NCI-H1048 (cell line): ENCODE data around the gene ANKRD10.

Experiments used
- DNase-seq: peaks from one replicate; lab custom pipeline; 2025; lab: John Stamatoyannopoulos, UW

Gene ANKRD10

DNA sequence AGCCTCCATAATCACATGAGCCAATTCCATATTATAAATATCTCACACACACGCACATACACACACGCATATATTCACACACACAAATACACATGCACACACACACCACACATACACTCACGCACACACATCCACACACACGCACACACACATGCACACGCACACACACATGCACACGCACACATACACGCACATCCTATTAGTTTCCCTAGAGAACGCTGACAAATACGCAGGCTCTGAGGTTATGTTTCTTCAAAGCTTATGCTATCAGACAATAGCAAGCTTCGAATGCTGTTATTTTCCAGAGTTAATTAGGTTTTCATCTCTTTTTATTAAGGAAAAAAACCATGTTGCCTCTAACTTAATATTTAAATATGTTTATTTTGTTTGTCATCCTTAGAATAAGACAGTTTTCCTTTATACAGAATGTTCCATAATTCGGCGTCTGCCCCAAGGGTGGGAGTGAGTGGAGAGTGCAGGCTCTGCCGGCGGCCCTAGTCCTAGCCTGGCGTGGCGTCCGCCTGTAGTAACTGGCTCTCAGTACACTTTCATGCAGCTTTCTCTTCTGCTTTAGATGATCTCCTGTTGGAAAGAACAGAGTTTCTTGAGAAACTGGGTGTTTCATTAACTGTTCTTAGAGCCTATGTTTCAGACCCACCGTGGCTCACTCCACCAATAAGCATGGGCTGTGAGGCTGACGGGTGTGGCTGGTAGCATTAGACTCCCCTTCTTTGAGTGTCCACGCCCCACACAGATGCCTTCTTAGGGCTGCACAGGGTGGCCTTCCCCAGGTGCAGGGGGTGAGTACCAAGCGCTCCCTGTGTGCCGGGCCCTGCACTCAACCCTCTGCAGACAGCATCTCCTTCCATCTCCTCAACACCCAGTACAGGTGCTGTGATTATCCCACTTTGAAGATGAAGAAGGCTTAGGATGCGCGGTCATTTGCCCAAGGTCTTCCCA is 30.4 kb upstream of the ANKRD10 start:
- DNase-seq: no peak

DNA sequence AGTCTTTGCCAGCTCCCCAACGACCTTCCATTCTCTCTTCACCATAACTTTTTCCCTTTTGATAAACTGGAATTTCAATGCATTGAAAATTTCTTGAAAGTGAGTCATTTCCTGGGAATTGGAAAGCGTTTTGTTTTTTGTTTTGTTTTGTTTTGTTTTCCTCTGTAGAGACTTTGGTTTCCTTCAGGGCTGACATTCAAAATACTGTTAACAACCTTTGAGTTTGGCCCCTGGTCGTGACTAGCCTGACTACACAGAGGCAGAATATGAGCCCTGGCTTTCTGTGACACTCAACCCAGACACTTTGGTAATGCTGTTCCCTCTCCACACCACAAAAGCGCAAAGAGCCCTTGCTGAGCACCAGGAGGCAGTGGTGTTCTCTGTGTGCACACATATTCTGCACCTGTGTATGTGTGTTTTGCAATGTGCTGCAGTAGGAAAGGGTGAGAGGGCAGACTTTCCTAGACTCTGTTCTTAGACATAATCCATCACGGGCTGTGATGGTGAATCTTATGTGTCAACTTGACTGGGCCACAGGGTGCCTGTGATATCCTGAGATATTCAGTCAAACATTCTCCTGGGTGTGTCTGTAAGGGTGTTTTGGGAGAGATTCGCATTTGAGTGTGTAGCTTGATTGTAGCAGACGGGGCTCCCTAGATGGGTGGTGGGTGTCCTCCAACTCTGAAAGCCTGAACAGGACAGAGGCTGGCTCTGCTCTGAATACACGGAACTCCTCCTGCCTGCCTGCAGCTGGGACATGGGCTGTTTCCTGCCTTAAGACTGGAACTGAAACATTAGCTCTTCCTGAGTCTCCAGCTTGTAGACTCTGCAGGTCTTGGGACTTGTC is 29.5 kb upstream of the ANKRD10 start:
- DNase-seq: no peak

- no peak for DNase-seq
Observed at GRCh38 chr13:110942248-110942981, 27.5 kb upstream of the ANKRD10 start.

DNA sequence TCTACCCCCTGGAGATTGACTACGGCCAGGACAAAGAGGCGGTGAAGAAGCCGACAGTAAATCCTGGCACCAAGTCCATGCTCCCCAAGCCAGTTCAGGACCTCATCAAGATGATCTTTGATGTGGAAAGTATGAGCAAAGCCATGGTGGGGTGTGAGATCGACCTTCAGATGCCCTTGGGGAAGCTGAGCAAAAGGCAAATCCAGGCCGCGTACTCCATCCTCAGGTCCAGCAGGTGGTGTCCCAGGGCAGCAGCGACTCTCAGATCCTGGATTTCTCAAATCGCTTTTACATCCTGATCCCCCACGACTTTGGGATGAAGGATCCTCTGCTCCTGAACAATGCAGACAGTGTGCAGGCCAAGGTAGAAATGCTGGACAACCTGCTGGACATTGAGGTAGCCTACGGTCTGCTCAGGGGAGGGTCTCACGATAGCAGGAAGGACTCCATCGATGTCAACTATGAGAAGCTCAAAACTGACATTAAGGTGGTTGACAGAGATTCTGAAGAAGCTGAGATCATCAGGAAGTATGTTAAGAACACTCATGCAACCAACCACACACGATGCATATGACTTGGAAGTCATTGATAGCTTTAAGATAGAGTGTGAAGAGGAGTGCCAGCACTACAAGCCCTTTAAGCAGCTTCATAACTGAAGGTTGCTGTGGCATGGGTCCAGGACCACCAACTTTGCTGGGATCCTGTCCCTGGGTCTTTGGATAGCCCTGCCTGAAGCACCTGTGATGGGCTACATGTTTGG is 24.0 kb upstream of the ANKRD10 start:
- DNase-seq: no peak

- no peak for DNase-seq
Observed at GRCh38 chr13:110937511-110938285, 22.8 kb upstream of the ANKRD10 start.

DNA sequence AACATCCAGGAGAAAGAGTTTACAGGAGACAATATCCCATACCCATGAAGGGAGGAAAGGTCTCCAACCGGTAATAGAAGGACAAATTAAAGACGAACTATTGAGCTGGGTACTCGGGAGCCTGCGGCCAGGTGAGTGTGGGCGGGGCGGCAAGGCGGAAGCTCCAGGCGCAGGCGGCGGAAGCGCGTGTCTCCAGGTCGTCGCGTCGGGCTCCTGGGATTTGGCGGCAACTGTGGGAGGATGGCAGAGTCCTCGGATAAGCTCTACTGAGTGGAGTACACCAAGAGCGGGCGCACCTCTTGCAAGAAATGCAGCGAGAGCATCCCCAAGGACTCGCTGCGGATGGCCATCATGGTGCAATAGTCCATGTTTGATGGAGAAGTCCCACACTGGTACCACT is 21.6 kb upstream of the ANKRD10 start:
- no peak for DNase-seq

GRCh38 chr13:110932588-110932987 is 17.7 kb upstream of the ANKRD10 start:
- DNase-seq: no peak

DNA sequence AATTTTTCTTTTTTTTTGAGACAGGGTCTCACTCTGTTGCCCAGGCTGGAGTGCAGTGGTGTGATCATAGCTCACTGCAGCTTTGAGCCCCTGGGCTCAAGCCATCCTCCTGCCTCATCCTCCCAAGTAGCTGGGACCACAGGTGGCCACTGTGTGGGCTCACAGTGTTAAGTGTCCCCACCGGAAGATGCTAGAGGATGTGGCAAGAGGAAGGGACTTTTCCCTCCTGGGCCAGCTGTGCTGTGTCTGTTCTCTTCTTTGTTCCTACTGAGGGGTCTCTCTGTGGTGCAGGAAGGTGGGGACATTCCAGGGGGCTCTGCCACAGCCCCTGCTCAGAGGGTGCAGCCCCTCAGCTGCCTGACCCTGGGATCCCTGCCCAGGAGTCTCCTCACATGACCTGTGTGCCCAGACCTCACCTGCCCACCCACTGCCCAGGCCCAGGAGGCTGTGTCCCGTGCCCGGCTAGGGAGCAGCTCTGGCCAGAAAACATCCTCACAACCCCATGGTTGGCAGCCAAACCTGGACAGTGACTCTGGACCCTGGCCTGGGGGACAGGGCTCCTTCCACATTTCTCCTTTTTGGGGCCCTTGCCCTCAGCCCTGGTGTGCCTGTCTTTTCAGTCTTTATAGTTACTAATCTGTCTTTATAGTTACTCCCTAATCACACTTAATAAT is 14.4 kb upstream of the ANKRD10 start:
- DNase-seq: no peak

- DNase-seq: no peak
Observed at GRCh38 chr13:110925023-110925612, 10.2 kb upstream of the ANKRD10 start.

DNA sequence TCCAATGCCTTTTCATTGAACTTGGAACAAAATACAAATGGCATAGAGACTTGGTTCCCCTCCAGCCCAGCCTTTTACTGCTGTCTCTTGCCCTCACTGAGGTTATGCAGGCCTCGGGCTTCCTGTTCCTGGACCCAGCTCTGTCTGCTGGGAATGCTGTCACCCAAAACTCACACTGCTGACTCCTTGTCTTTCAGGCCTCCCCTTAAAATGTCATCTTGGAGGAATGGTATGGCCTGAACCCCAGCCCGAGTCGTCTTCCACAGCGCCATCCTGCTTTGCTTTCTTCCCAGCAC is 9.7 kb upstream of the ANKRD10 start:
- no peak for DNase-seq

DNA sequence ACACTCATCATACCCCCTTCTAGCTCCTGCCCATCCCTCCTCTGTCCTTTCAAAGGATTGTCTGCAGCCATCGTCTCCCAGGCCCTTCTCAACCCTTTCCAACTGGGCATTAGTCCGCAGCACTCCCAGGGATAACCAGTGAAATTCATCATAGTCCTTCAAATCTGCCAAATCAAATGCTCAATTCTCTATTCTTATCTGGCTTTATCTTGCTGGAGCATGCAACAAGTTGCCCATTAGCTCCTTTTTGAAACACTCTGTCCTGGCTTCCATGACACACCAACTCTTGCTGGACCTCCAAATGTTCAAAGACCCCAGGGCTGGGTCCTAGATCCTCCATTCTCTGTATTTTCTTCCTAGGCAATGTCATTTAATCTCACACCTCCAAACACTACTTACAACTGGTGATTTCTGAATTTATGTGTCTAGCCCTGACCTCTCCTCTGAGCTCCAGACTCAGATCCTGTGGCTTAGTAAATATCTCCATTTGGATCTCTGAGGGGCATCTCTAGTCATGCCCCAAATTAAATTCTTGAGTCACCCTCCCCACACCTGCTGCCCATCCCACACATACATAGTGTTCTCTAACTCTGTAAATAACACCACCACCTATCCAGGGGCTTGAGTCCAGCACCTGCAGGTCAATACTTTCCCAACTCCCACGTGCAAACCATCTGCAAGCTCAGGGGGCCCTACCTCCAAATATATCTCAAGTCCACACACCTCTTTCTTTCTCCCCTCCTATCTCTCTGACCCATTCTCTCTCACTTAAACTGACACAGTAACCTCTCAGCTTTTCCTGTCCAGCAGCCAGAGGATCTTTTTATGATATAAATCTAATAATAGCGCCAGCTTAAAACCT is 9.1 kb upstream of the ANKRD10 start:
- DNase-seq: no peak

DNA sequence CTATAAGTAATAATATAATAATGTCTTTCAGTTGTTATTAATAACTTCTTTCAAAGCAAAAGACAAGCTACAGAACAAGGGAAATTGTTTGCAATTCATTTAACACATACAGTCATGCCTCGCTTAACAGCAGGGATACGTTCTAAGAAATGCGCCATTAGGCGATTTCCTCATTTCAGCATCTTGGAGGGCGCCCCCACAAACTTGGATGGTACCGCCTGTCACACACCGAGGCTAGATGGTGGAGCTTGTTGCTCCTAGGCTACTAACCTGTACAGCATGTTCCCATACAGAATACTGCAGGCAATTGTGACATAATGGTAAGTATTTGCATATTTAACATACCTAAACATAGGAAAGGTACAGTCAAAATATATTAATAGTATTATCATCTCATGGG is 8.2 kb upstream of the ANKRD10 start:
- DNase-seq: no peak

- DNase-seq: no peak
Observed at GRCh38 chr13:110922506-110922905, 7.6 kb upstream of the ANKRD10 start.

DNA sequence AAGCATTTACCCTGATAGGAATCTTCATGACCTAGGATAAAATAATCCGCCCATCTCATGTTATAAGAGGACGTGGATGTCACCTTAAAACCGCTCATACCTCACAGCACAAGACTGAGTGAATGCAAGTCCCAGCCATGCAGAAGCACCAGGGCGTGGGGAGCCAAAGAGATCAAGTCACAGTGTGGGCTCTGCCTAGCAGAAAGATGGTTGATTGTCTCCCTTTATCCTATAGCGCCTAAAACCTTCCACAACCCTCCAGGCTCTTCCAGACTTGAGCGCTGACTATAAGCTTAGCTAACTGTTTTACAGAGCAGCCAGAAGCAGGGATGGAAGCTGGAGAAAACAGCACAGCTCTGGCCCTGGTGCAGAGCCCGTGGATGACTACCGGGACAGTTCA is 6.8 kb upstream of the ANKRD10 start:
- no peak for DNase-seq

DNA sequence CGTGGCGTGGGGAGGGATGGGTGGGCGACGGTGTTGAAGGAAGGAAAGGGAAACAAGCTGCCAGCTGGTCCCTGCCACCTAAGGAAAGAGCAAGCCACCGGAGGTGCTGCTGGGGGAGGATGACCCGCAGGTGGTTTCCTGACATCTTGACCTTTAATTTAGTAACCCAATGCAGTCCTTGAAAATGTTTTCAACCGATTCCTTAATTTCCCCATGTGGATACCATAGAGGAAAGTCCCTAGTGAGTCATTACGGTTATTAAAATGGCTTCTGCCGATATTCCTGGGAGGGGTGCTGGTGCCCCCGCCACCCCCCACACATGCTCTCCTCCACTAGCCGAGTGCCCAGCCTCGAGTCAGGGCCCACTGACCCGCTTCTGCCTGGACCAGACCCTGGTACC is 6.3 kb upstream of the ANKRD10 start:
- DNase-seq: no peak

- DNase-seq: no peak
Observed at GRCh38 chr13:110920038-110920437, 5.2 kb upstream of the ANKRD10 start.

DNA sequence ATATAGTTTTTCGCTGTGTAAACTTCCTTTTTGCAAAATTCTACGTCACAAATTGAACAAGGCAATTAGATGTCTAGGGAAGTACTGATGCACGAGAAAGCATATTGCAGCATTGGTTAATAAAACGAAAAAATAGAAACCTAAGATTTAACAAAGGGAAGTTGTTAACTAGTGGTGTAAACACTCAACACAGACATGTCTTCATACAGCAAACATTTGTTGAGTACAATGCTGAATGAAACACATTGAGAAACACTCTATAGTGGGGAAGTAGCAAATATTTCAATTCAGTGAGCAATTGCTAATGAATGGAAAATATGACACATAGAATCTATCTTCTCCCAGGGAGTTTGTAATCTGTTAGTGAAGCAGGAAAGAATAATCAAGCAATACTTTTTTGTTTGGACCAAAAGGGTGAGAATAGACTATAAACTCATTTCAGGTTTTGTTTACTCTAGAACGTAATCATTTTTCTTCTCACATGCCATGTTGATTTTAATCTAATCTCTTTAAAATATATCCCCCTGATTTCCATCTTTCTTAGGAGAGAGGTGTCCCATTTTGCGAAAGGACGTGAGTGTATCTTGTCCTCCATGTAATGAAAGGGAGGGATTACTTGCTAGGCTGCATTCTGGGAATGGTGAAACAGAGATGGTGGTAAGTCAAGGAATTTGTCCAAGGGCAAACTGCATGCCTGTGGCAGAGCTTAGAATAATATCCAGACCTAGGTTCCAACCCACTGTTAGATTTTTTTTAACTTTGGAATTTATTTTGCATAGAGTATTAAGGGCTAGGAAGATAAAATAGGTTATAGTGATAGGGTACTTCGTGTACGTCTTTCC is 1.7 kb upstream of the ANKRD10 start:
- DNase-seq: peak; percentile 13

DNA sequence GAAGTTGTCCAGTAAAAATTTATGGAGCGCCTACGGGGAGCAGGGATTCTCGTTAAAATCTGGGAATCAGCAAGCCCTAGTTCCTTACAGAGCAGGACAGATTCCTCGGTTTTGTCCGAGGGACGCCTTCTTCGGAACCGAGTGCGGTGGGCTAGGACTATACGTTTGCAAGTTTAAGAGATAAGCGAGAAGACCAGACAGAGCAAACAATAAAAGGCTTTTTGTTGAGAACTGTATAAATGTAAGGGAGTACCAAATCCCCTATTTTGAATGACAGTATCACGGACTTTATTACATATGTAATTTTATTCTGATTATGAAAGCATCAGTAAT is 971 bp upstream of the ANKRD10 start:
- no peak for DNase-seq
